GM23338 (cell line): ENCODE measurements around the gene AKAP8L. TPM values are rescaled to one million over a fixed set of nuclear protein-coding genes. Genes with fewer than 3 reads are reported as not detected.

Experiments
- ATAC-seq: fragments of 200-7000 bp; cut with Tn5 transposase; 3 replicates; pipeline ENCODE4 v1.9.1; 2020
- DNase-seq: peaks from one replicate; pipeline ENCODE4 v3.0.0-alpha.2; 2015; ENCODE audit warnings: low spot score
- H2AFZ ChIP-seq: fragments of 200-600 bp; sonication (generic); 2 replicates; pipeline ENCODE4 v1.8.0; 2016; ENCODE audit warnings: antibody characterized with exemption, mild to moderate bottlenecking, moderate library complexity
- H3F3A ChIP-seq: fragments of 200-600 bp; sonication (generic); replicated peaks from 2 replicates; pipeline ENCODE4 v1.8.0; 2017; ENCODE audit warnings: antibody characterized with exemption, mixed run types, low read depth
- H3K27ac ChIP-seq: fragments of 200-600 bp; sonication (generic); 2 replicates; pipeline ENCODE4 v1.6.1; 2016; ENCODE audit warnings: low read depth
- H3K27me3 ChIP-seq: fragments of 200-600 bp; sonication (generic); 2 replicates; pipeline ENCODE4 v1.8.0; 2016; ENCODE audit warnings: mild to moderate bottlenecking, mixed run types, moderate library complexity; ENCODE audit not compliant: insufficient read depth
- H3K36me3 ChIP-seq: fragments of 200-600 bp; sonication (generic); 2 replicates; pipeline ENCODE4 v1.8.0; 2016; ENCODE audit warnings: mild to moderate bottlenecking; ENCODE audit not compliant: insufficient read depth
- H3K4me1 ChIP-seq: fragments of 200-600 bp; sonication (generic); 2 replicates; pipeline ENCODE4 v1.8.0; 2016; ENCODE audit warnings: mild to moderate bottlenecking, moderate library complexity; ENCODE audit not compliant: insufficient read depth
- H3K4me2 ChIP-seq: fragments of 200-600 bp; sonication (generic); 2 replicates; pipeline ENCODE4 v1.7.1; 2017; ENCODE audit warnings: mixed run types
- H3K4me3 ChIP-seq: fragments of 200-600 bp; sonication (generic); 2 replicates; pipeline ENCODE4 v1.6.1; 2016; ENCODE audit warnings: mixed run types
- H3K79me2 ChIP-seq: fragments of 200-600 bp; sonication (generic); replicated peaks from 2 replicates; pipeline ENCODE4 v1.8.0; 2017; ENCODE audit warnings: mild to moderate bottlenecking; ENCODE audit not compliant: insufficient read depth
- H3K9me2 ChIP-seq: fragments of 200-600 bp; sonication (generic); 2 replicates; pipeline ENCODE4 v1.8.0; 2017; ENCODE audit not compliant: insufficient read depth
- H4K20me1 ChIP-seq: fragments of 200-600 bp; sonication (generic); replicated peaks from 2 replicates; pipeline ENCODE4 v1.8.0; 2017; ENCODE audit warnings: mild to moderate bottlenecking; ENCODE audit not compliant: insufficient read depth
- H3K27ac Mint-ChIP-seq: 2 replicates; pipeline ENCODE4 v1.8.0; 2020; ENCODE audit warnings: inconsistent platforms, mild to moderate bottlenecking, moderate library complexity, mixed read lengths
- H3K27me3 Mint-ChIP-seq: 3 replicates; pipeline ENCODE4 v1.8.0; 2022; ENCODE audit warnings: low read depth, mild to moderate bottlenecking, moderate library complexity, mixed read lengths, inconsistent platforms; ENCODE audit not compliant: insufficient read depth, poor library complexity
- H3K36me3 Mint-ChIP-seq: 3 replicates; pipeline ENCODE4 v1.8.0; 2021; ENCODE audit warnings: low read depth, mild to moderate bottlenecking, inconsistent platforms, moderate library complexity, mixed read lengths
- H3K4me1 Mint-ChIP-seq: 3 replicates; pipeline ENCODE4 v1.8.0; 2020; ENCODE audit warnings: mild to moderate bottlenecking, inconsistent platforms, mixed read lengths
- H3K4me3 Mint-ChIP-seq: 3 replicates; pipeline ENCODE4 v1.8.0; 2021; ENCODE audit warnings: moderate library complexity, mild to moderate bottlenecking, inconsistent platforms, mixed read lengths
- H3K9me3 Mint-ChIP-seq: 3 replicates; pipeline ENCODE4 v1.8.0; 2020; ENCODE audit warnings: moderate library complexity, mild to moderate bottlenecking, inconsistent platforms, mixed read lengths
- CREB1 ChIP-seq: fragments of 250-450 bp; sonication (Bioruptor Pico); IDR thresholded peaks from 2 replicates; pipeline ENCODE4 v1.5.0; 2020; ENCODE audit warnings: low read depth, mild to moderate bottlenecking, moderate library complexity
- CTCF ChIP-seq, 2 experiments: fragments of 200-600 bp in 1 of 2; sonication (generic) in 1 of 2; conservative IDR thresholded peaks; 2 replicates each; pipeline versions ENCODE4 v1.5.1 to v1.6.1; 2016 to 2017; ENCODE audit warnings: antibody characterized with exemption in 2 of 2, low read depth in 2 of 2, mild to moderate bottlenecking in 2 of 2, moderate library complexity in 1 of 2
- ETS1 ChIP-seq: IDR thresholded peaks from 2 replicates; pipeline ENCODE4 v1.6.1; 2016; ENCODE audit warnings: antibody characterized with exemption
- EZH2 ChIP-seq: fragments of 200-600 bp; sonication (generic); IDR thresholded peaks from one replicate; pipeline ENCODE4 v1.8.0; 2017; ENCODE audit warnings: antibody characterized with exemption, mild to moderate bottlenecking, low read depth; ENCODE audit not compliant: unreplicated experiment
- EZH2phosphoT487 ChIP-seq: fragments of 200-600 bp; sonication (generic); IDR thresholded peaks from one replicate; pipeline ENCODE4 v1.8.1; 2018; ENCODE audit warnings: antibody characterized with exemption; ENCODE audit not compliant: unreplicated experiment
- NANOG ChIP-seq: IDR thresholded peaks from 2 replicates; pipeline ENCODE4 v1.6.1; 2016; ENCODE audit warnings: antibody characterized with exemption, borderline replicate concordance
- POLR2AphosphoS5 ChIP-seq: IDR thresholded peaks from 2 replicates; pipeline ENCODE4 v1.6.1; 2016; ENCODE audit warnings: antibody characterized with exemption, low read depth
- REST ChIP-seq: IDR thresholded peaks from one replicate; pipeline ENCODE4 v1.6.1; 2018; ENCODE audit warnings: antibody characterized with exemption; ENCODE audit not compliant: unreplicated experiment
- STAT1 ChIP-seq: IDR thresholded peaks from one replicate; pipeline ENCODE4 v1.6.1; 2016; ENCODE audit warnings: antibody characterized with exemption; ENCODE audit not compliant: unreplicated experiment
- ZNF114 ChIP-seq: fragments of 250-450 bp; sonication (Bioruptor Pico); IDR thresholded peaks from 2 replicates; pipeline ENCODE4 v1.5.0; 2020; ENCODE audit warnings: mild to moderate bottlenecking, moderate library complexity
- ZNF331 ChIP-seq: fragments of 250-450 bp; sonication (Bioruptor Pico); IDR thresholded peaks from 2 replicates; pipeline ENCODE4 v1.5.0; 2020; ENCODE audit warnings: low read depth, mild to moderate bottlenecking, moderate library complexity
- polyA plus RNA-seq: library from polyadenylated mRNA; unstranded; fragments of >200 nt; fragmentation: Nextera tagmentation; extraction: Ambion mirVana; gene quantifications from 2 replicates; pipeline ENCODE4 v1.2.1, GENCODE V29; 2016
- total RNA-seq: library from RNA; depleted of rRNA; stranded (reverse); fragments of >200 nt; shearing (Covaris generic); gene quantifications from 2 replicates; pipeline ENCODE4 v1.2.3, GENCODE V29; 2014

The AKAP8L gene
- total and polyA plus RNA-seq, 2 experiments from 2014 or later, result 78.8 to 165 TPM

GRCh38 chr19:15372891-15373301 lies 45.9 kb downstream of the AKAP8L start:
- Mint-ChIP-seq H3K36me3 (peaks cover 55% of the 10 kb centered on the region), H3K27ac (no peak overlapping the region), H3K4me3 (no peak overlapping the region), H3K9me3 (no peaks in the 10 kb centered on the region; the same call in 2 of the 3 replicates), H3K27me3 (peaks cover 10% of the 10 kb centered on the region), H3K4me1 (peaks cover 9% of the 10 kb centered on the region)
- Histone ChIP-seq H3F3A (no peaks in the 10 kb centered on the region; the same call in 1 of the 2 replicates), H3K4me1 (peaks cover 4% of the 10 kb centered on the region; the same call in 1 of the 2 replicates), H3K4me2 (no peak overlapping the region), H4K20me1 (peaks cover 31% of the 10 kb centered on the region), H3K27ac (no peak overlapping the region), H3K36me3 (peaks cover 19% of the 10 kb centered on the region), H3K9me2 (no peaks in the 10 kb centered on the region), H3K4me3 (no peak overlapping the region), H2AFZ (no peak overlapping the region), H3K79me2 (peaks cover 66% of the 10 kb centered on the region), H3K27me3 (no peaks in the 10 kb centered on the region)
- ATAC-seq (no peak), DNase-seq (no peak)
- TF ChIP-seq REST, result no peak

GRCh38 chr19:15372470-15372869 lies 46.3 kb downstream of the AKAP8L start:
- H3K27ac ChIP-seq, result no peak overlapping the region
- TF ChIP-seq EZH2, result no peak
- no peak for TF ChIP-seq CREB1 (CRISPR knock-in tag)
- no peak for TF ChIP-seq ETS1
- no peak for TF ChIP-seq ZNF331 (CRISPR knock-in tag)
- no peak for TF ChIP-seq POLR2AphosphoS5
- TF ChIP-seq ZNF114 (CRISPR knock-in tag), result no peak
- TF ChIP-seq STAT1, result no peak
- TF ChIP-seq REST, result no peak
- TF ChIP-seq CTCF (conservative IDR thresholded peaks at IDR 0.05; ENCODE audit: low read depth in 2 of 2), result no peak
- no peak for TF ChIP-seq NANOG
- no peak for TF ChIP-seq EZH2phosphoT487

More at GRCh38 chr19:15372470-15372869, 46.3 kb downstream of the AKAP8L start:
- ATAC-seq (no peak), DNase-seq (no peak)
- Histone ChIP-seq H3K4me3 (no peak overlapping the region), H3K36me3 (peaks cover 23% of the 10 kb centered on the region), H3K79me2 (peaks cover 61% of the 10 kb centered on the region), H4K20me1 (peaks cover 28% of the 10 kb centered on the region), H3K9me2 (no peaks in the 10 kb centered on the region), H3K27me3 (no peaks in the 10 kb centered on the region), H3K4me2 (no peak overlapping the region), H3F3A (no peaks in the 10 kb centered on the region), H2AFZ (no peak overlapping the region), H3K4me1 (peaks cover 4% of the 10 kb centered on the region; the same call in 1 of the 2 replicates)
- peaks cover 6% of the 10 kb centered on the region for H3K4me1 Mint-ChIP-seq
- no peak overlapping the region for H3K4me3 Mint-ChIP-seq
- no peak overlapping the region for H3K27ac Mint-ChIP-seq
- peaks cover 59% of the 10 kb centered on the region for H3K36me3 Mint-ChIP-seq
- no peaks in the 10 kb centered on the region for H3K9me3 Mint-ChIP-seq
- H3K27me3 Mint-ChIP-seq, result peaks cover 10% of the 10 kb centered on the region
